GM12878 (cell line): ENCODE measurements around the gene AFF1.

ENCODE experiments used
- ATF2 ChIP-seq: IDR thresholded peaks from 2 replicates; pipeline ENCODE4 v1.6.1; 2012; ENCODE audit warnings: low read length, inconsistent platforms
- ATF3 ChIP-seq: IDR thresholded peaks from 2 replicates; pipeline ENCODE4 v1.6.1; 2011; ENCODE audit warnings: low read depth, mild to moderate bottlenecking, low read length, moderate library complexity, borderline replicate concordance; ENCODE audit errors: extremely low read depth
- BCL11A ChIP-seq: IDR thresholded peaks from 2 replicates; pipeline ENCODE4 v1.6.1; 2011; ENCODE audit warnings: low read depth, low read length
- CHD4 ChIP-seq: fragments of 200-600 bp; sonication (generic); IDR thresholded peaks from 2 replicates; pipeline ENCODE4 v1.6.1; 2016; ENCODE audit warnings: mild to moderate bottlenecking
- CTCF ChIP-seq, 3 experiments: IDR thresholded peaks in 2 of 3; conservative IDR thresholded peaks in 1 of 3; 2 replicates each; pipeline ENCODE4 v1.5.1; 2011; ENCODE audit warnings: low read depth in 3 of 3, low read length in 3 of 3, mild to moderate bottlenecking in 3 of 3, control low read depth in 2 of 3, moderate library complexity in 2 of 3, inconsistent platforms in 1 of 3, mixed read lengths in 1 of 3; ENCODE audit not compliant: control insufficient read depth in 2 of 3, insufficient read depth in 1 of 3; ENCODE audit errors: extremely low read depth in 1 of 3
- EP300 ChIP-seq, 2 experiments: fragments of 150-350 bp in 1 of 2; IDR thresholded peaks; 2 replicates each; pipeline ENCODE4 v1.6.1; 2011 to 2012; ENCODE audit warnings: low read depth in 2 of 2, low read length in 2 of 2, borderline replicate concordance in 1 of 2, improper control_type of control experiment in 1 of 2, inconsistent platforms in 1 of 2; ENCODE audit not compliant: control insufficient read depth in 1 of 2
- EZH2 ChIP-seq: IDR thresholded peaks from 2 replicates; pipeline ENCODE4 v1.6.1; 2012; ENCODE audit warnings: low read depth, mild to moderate bottlenecking, control low read depth, inconsistent platforms, low read length, borderline replicate concordance; ENCODE audit not compliant: control insufficient read depth
- JUND ChIP-seq: IDR thresholded peaks from 2 replicates; pipeline ENCODE4 v1.6.1; 2012; ENCODE audit warnings: low read depth, mild to moderate bottlenecking, low read length, improper control_type of control experiment, moderate library complexity
- KDM1A ChIP-seq: fragments of 200-600 bp; sonication (generic); IDR thresholded peaks from 2 replicates; pipeline ENCODE4 v1.6.1; 2016; ENCODE audit warnings: borderline replicate concordance
- MYC ChIP-seq: IDR thresholded peaks from 2 replicates; pipeline ENCODE4 v1.6.1; 2011; ENCODE audit warnings: mild to moderate bottlenecking, low read length, moderate library complexity, inconsistent platforms; ENCODE audit not compliant: insufficient read depth, insufficient replicate concordance, insufficient read length, severe bottlenecking
- POLR2A ChIP-seq: IDR thresholded peaks from 2 replicates; pipeline ENCODE4 v1.6.1; 2011; ENCODE audit warnings: low read depth, mild to moderate bottlenecking, low read length
- USF1 ChIP-seq: IDR thresholded peaks from 2 replicates; pipeline ENCODE4 v1.6.1; 2011; ENCODE audit warnings: borderline replicate concordance, low read depth, mild to moderate bottlenecking, moderate library complexity, mixed read lengths, low read length; ENCODE audit not compliant: insufficient read depth; ENCODE audit errors: extremely low read length
- USF2 ChIP-seq: IDR thresholded peaks from 2 replicates; pipeline ENCODE4 v1.6.1; 2011; ENCODE audit warnings: low read depth, low read length, improper control_type of control experiment, borderline replicate concordance

GRCh38 chr4:86977621-86978184, 42.9 kb downstream of the AFF1 start:
- no peak for TF ChIP-seq CHD4
- TF ChIP-seq JUND, result peak; percentile 18; the same call in 1 of the 2 replicates
- no peak for TF ChIP-seq CTCF (IDR thresholded peaks at IDR 0.05 in 2 of 3, conservative IDR thresholded peaks at IDR 0.05 in 1 of 3; ENCODE audit: control insufficient read depth in 2 of 3, extremely low read depth in 1 of 3, insufficient read depth in 1 of 3, low read depth in 3 of 3, low read length in 3 of 3)
- TF ChIP-seq EP300 (IDR thresholded peaks at IDR 0.05; ENCODE audit: borderline replicate concordance in 1 of 2, control insufficient read depth in 1 of 2, low read depth in 2 of 2, low read length in 2 of 2), result peak in 1 of 2 experiments; percentile 74; a peak in 1 of 4 replicates
- TF ChIP-seq USF2, result no peak
- no peak for TF ChIP-seq USF1
- TF ChIP-seq MYC, result no peak
- no peak for TF ChIP-seq POLR2A
- TF ChIP-seq EZH2, result no peak
- no peak for TF ChIP-seq ATF3
- TF ChIP-seq KDM1A, result no peak
- TF ChIP-seq ATF2, result peak; percentile 48
- TF ChIP-seq BCL11A, result peak; percentile 26; the same call in 1 of the 2 replicates
